Activated T-cell treated with anti-CD3 and anti-CD28 coated beads for 1 hour (primary cell): ENCODE data around the gene POTEM.
"Not testable (repeated sequence)": the region's sequence is repeated elsewhere in the genome, so short reads cannot be mapped to it uniquely, and the experiment has no call there.

Experiments used
- DNase-seq: peaks from one replicate; pipeline ENCODE4 v3.0.0-alpha.2; 2020; ENCODE audit warnings: low read depth

Gene POTEM

DNA sequence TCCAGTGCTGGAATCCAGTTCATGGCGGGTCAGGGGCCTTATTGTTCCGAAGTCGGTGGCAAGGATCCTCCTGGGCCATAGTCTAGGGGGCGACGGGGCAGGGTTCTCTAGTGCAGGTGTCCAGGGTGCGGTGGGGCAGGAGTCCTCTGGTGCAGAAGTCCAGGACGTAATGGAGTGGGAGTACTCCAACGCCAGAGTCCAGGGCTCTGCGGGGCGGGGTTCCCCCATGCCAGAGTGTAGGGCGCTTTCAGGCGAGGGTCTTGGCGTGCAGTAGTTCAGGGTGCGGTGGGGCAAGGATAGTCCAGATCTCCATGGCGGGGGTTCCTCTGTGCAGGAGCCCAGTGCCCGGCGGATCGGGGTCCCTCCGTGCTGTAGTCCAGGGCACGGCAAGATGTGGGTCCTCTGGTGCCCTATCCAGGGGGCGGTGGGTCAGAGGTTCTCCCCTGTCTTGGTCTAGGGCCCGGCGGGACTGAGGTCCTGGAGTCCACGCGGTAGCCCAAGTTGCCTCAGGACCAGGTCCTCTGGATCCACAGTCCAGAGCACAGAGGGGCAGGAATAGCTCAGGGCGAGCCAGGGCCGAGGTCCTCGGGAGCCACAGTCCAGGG is 70.9 kb downstream of the POTEM start:
- not testable (repeated sequence) for DNase-seq

DNA sequence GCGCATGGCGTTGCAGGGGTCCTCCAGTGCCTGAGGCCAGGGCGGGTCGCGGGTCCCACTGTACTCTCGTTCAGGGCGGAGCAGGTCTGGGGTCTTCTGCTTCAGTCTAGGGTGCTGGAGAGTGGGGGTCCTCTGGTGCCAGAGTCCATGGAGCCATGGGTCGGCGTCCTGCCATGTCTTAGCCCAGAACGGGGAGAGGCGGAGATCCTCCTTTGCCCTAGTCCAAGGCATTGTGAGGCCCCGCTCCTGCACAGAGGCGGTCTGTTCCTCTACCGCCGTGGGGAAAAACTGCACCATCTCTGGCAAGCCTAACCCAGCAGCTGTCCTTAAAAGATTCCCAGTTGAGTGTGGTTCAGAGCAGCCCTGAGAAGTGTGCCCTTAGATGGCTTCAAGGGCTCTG is 71.6 kb downstream of the POTEM start:
- DNase-seq, result not testable (repeated sequence)

DNA sequence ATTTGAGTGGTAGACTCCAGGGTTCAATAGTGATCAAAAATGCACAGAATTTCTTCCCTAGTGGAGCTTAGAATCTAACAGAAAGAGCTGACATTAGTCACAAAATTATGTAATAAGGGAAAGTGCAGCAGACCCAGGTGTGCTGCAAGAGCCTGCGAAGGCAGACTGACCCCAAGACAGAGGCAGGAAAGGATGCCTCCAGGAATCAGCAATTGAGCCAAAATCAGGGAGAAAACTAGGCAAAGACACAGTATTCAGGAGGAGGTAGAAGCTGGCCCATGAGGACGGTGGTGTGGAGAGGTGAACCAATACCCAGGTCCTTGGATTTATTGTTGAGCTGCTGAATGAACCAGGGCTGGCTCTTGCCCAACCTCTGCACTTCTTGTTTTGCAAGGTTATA is 76.2 kb downstream of the POTEM start:
- DNase-seq, result not testable (repeated sequence)
